B cell (primary cell): ENCODE results near the gene SERPINA4. TPM values are rescaled to one million over a fixed set of nuclear protein-coding genes. Genes with fewer than 3 reads are reported as not detected.

ENCODE experiments used
- ATAC-seq: fragments of 200-7000 bp; cut with Tn5 transposase; one replicate; pipeline ENCODE4 v1.10.0; 2021; ENCODE audit warnings: low read depth, mild to moderate bottlenecking, moderate number of reproducible peaks, moderate library complexity
- CTCF ChIA-PET: fragments of 350-600 bp; sonication (Branson Sonifier 250); formaldehyde crosslinking; loops from one replicate; lab custom pipeline; 2021; ENCODE audit warnings: antibody characterized with exemption, inconsistent platforms; lab: Charles Lee
- POLR2A ChIA-PET: fragments of 350-600 bp; sonication (Branson Sonifier 250); formaldehyde crosslinking; loops from one replicate; lab custom pipeline; 2021; ENCODE audit warnings: antibody characterized with exemption; lab: Charles Lee
- DNase-seq: peaks from one replicate; pipeline ENCODE4 v3.0.0; 2013
- H2AFZ ChIP-seq: 2 replicates; pipeline ENCODE4 v1.6.1; 2012; ENCODE audit warnings: mild to moderate bottlenecking, low read depth, low read length; ENCODE audit not compliant: insufficient read depth, poor library complexity, severe bottlenecking
- H3K27ac ChIP-seq, 2 donors: 1 replicate in 1 of 2; 2 replicates in 1 of 2; pipeline ENCODE4 v1.5.1; 2012 to 2013; ENCODE audit warnings: low read length in 2 of 2, mild to moderate bottlenecking in 2 of 2, moderate library complexity in 1 of 2
- H3K27me3 ChIP-seq, 4 experiments: fragments of 200-600 bp in 1 of 4; sonication (generic) in 1 of 4; replicated peaks in 1 of 4; 1 replicate in 2 of 4; 2 replicates in 2 of 4; pipeline versions ENCODE4 v1.6.1 to v1.7.0; 2013 to 2016; ENCODE audit warnings: low read length in 3 of 4, mild to moderate bottlenecking in 2 of 4, mixed read lengths in 1 of 4, moderate library complexity in 1 of 4; ENCODE audit not compliant: insufficient read depth in 4 of 4, control insufficient read depth in 3 of 4; ENCODE audit errors: control extremely low read depth in 1 of 4
- H3K36me3 ChIP-seq, 2 experiments: replicated peaks in 1 of 2; 1 replicate in 1 of 2; 2 replicates in 1 of 2; pipeline versions ENCODE4 v1.6.1 to v1.7.1; 2013; ENCODE audit warnings: low read length in 1 of 2; ENCODE audit not compliant: insufficient read depth in 2 of 2, control insufficient read depth in 1 of 2; ENCODE audit errors: control extremely low read depth in 1 of 2, extremely low read depth in 1 of 2
- H3K4me1 ChIP-seq, 2 donors: fragments of 200-600 bp in 1 of 2; sonication (generic) in 1 of 2; 1 replicate in 1 of 2; 2 replicates in 1 of 2; pipeline versions ENCODE4 v1.5.1 to v1.6.1; 2013 to 2017; ENCODE audit warnings: low read length in 2 of 2; ENCODE audit not compliant: control insufficient read depth in 2 of 2, insufficient read depth in 2 of 2
- H3K4me2 ChIP-seq: replicated peaks from 2 replicates; pipeline ENCODE3; 2012; ENCODE audit warnings: mild to moderate bottlenecking, low read depth, low read length; ENCODE audit not compliant: poor library complexity, severe bottlenecking
- H3K4me3 ChIP-seq, 5 experiments: fragments of 200-600 bp in 1 of 5; sonication (generic) in 1 of 5; 1 replicate in 3 of 5; 2 replicates in 2 of 5; pipeline versions ENCODE4 v1.5.1 to v1.7.0; 2011 to 2016; ENCODE audit warnings: low read length in 4 of 5, mild to moderate bottlenecking in 4 of 5, low read depth in 2 of 5, control low read depth in 1 of 5, moderate library complexity in 1 of 5; ENCODE audit not compliant: insufficient read depth in 1 of 5; ENCODE audit errors: control extremely low read depth in 1 of 5, extremely low read depth in 1 of 5
- H3K79me2 ChIP-seq: fragments of 200-600 bp; sonication (generic); one replicate; pipeline ENCODE4 v1.6.0; 2016; ENCODE audit warnings: low read length; ENCODE audit not compliant: control insufficient read depth, insufficient read depth
- H3K9ac ChIP-seq: fragments of 200-600 bp; sonication (generic); 2 replicates; pipeline ENCODE4 v1.6.1; 2017; ENCODE audit warnings: mild to moderate bottlenecking, low read length, moderate library complexity
- H3K9me3 ChIP-seq, 3 donors: one replicate each; pipeline versions ENCODE4 v1.6.1 to v1.7.1; 2013; ENCODE audit warnings: low read length in 2 of 3; ENCODE audit not compliant: control insufficient read depth in 2 of 3, insufficient read depth in 1 of 3; ENCODE audit errors: control extremely low read depth in 1 of 3
- H4K20me1 ChIP-seq: 2 replicates; pipeline ENCODE4 v1.6.0; 2012; ENCODE audit warnings: mild to moderate bottlenecking, low read length; ENCODE audit not compliant: insufficient read depth, control insufficient read depth, poor library complexity, severe bottlenecking
- H3K27ac Mint-ChIP-seq: one replicate; pipeline ENCODE4 v1.8.0; 2021; ENCODE audit warnings: mixed read lengths
- H3K27me3 Mint-ChIP-seq: one replicate; pipeline ENCODE4 v1.8.0; 2021; ENCODE audit warnings: mixed read lengths
- H3K4me1 Mint-ChIP-seq: one replicate; pipeline ENCODE4 v1.8.0; 2021; ENCODE audit warnings: mixed read lengths
- H3K4me3 Mint-ChIP-seq: one replicate; pipeline ENCODE4 v1.8.0; 2021; ENCODE audit warnings: mixed read lengths
- H3K9me3 Mint-ChIP-seq: one replicate; pipeline ENCODE4 v1.8.0; 2022; ENCODE audit warnings: mixed read lengths; ENCODE audit not compliant: insufficient read depth
- EZH2 ChIP-seq: IDR thresholded peaks from 2 replicates; pipeline ENCODE4 v1.6.1; 2012; ENCODE audit warnings: borderline replicate concordance, low read depth, mild to moderate bottlenecking, moderate library complexity, low read length; ENCODE audit not compliant: insufficient read depth, poor library complexity, severe bottlenecking
- WGBS: methylation state at CpG from one replicate; pipeline ENCODE4 v1.1.5; 2013; ENCODE audit warnings: missing lambda C conversion rate; ENCODE audit not compliant: insufficient coverage; 5-methylcytosine and 5-hydroxymethylcytosine counted together
- intact Hi-C: fragments of 100-400 bp; cut with micrococcal nuclease; formaldehyde crosslinking; loops from one replicate; pipeline ENCODE4 v1.10.0; 2022
- polyA plus RNA-seq: library from polyadenylated mRNA; depleted of rRNA; stranded (reverse); fragments of >200 nt; gene quantifications from 2 replicates; pipeline ENCODE4 v1.2.3, GENCODE V29; 2012
- total RNA-seq, 2 donors: library from RNA; stranded (reverse); fragments of 120-200 nt in 1 of 2; gene quantifications; 1 replicate in 1 of 2; 2 replicates in 1 of 2; pipeline versions ENCODE4 v1.2.3 to v1.2.4, GENCODE V29; 2013 to 2022
- TF ChIP-seq, protein P1 (sequence below): fragments of 200-600 bp; IDR thresholded peaks from one replicate; pipeline ENCODE4 v1.8.0; 2022; ENCODE audit warnings: antibody characterized with exemption, mild to moderate bottlenecking

The SERPINA4 gene
- total and polyA plus RNA-seq, 2 donors (not counting 1 experiment from before 2014, with no cell fraction given) = not detected

DNA sequence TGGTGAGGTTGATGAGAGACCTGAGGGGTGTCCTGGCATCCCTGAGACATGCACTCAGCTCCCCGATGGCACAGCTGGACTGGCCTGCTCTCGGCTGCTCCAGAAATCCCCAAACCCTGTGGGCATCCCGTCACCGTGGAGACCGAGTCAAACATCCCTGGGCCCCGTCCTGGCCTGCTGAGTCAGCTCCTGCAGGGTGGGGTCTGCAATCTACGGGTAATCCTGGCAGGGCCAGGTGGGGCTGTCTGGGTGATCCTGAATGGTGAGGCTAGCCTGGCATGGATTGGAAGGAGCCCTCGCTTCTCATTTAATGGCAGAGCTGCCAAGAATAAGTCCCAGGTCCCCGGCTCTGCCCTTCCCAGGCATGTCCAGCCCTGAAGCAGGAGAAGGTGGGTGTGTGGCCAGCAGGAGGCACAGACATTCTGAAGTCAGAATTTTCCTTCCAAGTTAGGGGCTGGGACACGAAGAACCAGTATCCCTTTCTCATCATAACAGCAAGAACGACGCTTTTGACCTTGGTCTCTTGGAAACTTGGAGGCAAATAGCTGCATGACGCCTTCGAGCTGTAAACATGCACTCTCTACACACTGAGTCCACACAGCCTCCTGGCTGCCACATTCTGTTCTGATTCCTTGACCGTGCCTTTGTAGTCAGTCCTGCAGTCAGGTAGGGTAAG lies 17.7 kb upstream of the SERPINA4 start:
- Histone ChIP-seq H3K9ac (no peak overlapping the region), H3K79me2 (no peaks in the 10 kb centered on the region), H3K4me2 (no peak overlapping the region), H3K9me3 (peaks cover 0 to 19% (median 0%) of the 10 kb centered on the region in 3 donors), H3K27ac (no peak overlapping the region), H3K4me3 (no peak overlapping the region), H4K20me1 (no peaks in the 10 kb centered on the region), H2AFZ (no peak overlapping the region), H3K4me1 (no peaks in the 10 kb centered on the region), H3K36me3 (no peaks in the 10 kb centered on the region), H3K27me3 (peaks cover 0 to under 1% (median 0%) of the 10 kb centered on the region in 4 experiments)
- POLR2A ChIA-PET = no interaction called here
- Mint-ChIP-seq H3K27ac (no peak overlapping the region), H3K27me3 (peaks cover 15% of the 10 kb centered on the region), H3K9me3 (no peaks in the 10 kb centered on the region), H3K4me3 (no peak overlapping the region), H3K4me1 (no peaks in the 10 kb centered on the region)
- no peak for DNase-seq
- no peak for ATAC-seq
- 87% methylated on average over 14 of the region's 15 CpGs for WGBS
- CTCF ChIA-PET = no interaction called here
- intact Hi-C loops = no loop called here
- no peak for TF ChIP-seq EZH2
- TF ChIP-seq, protein P1, sequence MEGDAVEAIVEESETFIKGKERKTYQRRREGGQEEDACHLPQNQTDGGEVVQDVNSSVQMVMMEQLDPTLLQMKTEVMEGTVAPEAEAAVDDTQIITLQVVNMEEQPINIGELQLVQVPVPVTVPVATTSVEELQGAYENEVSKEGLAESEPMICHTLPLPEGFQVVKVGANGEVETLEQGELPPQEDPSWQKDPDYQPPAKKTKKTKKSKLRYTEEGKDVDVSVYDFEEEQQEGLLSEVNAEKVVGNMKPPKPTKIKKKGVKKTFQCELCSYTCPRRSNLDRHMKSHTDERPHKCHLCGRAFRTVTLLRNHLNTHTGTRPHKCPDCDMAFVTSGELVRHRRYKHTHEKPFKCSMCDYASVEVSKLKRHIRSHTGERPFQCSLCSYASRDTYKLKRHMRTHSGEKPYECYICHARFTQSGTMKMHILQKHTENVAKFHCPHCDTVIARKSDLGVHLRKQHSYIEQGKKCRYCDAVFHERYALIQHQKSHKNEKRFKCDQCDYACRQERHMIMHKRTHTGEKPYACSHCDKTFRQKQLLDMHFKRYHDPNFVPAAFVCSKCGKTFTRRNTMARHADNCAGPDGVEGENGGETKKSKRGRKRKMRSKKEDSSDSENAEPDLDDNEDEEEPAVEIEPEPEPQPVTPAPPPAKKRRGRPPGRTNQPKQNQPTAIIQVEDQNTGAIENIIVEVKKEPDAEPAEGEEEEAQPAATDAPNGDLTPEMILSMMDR = no peak

DNA sequence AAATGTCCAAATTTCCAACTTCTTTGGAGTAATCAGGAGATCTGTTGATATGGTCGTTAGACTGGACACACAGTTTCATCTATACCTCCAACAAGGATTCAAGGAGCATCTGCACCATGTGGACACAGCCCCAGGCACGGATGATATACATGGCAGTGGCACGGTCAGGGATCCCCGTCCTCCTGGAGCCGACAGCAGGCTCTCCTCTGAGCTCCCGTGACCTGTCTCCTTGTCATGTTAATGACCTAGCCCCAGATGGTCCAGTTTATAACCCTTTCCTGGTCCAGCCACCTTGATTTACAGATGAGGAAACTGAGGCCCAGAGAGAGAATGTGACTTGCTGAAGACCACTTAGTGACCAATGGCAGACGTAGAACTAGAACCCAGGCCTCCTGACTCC lies 16.5 kb upstream of the SERPINA4 start:
- Histone ChIP-seq H3K4me1 (no peaks in the 10 kb centered on the region), H3K4me2 (no peak overlapping the region), H3K36me3 (no peaks in the 10 kb centered on the region), H2AFZ (no peak overlapping the region), H3K27ac (no peak overlapping the region), H3K9ac (no peak overlapping the region), H3K79me2 (no peaks in the 10 kb centered on the region), H3K9me3 (peaks cover 0 to 28% (median 0%) of the 10 kb centered on the region in 3 donors), H3K27me3 (peaks cover 0 to 11% (median 0%) of the 10 kb centered on the region in 4 experiments), H4K20me1 (no peaks in the 10 kb centered on the region), H3K4me3 (no peak overlapping the region)
- H3K27ac Mint-ChIP-seq = no peak overlapping the region
- no peaks in the 10 kb centered on the region for H3K9me3 Mint-ChIP-seq
- intact Hi-C loops = no loop called here
- no peak for ATAC-seq
- no peaks in the 10 kb centered on the region for H3K4me1 Mint-ChIP-seq
- POLR2A ChIA-PET = no interaction called here
- CTCF ChIA-PET = no interaction called here
- 62% methylated on average over 7 of the region's 7 CpGs for WGBS
- H3K27me3 Mint-ChIP-seq = peaks cover 12% of the 10 kb centered on the region
- no peak for DNase-seq
- no peak overlapping the region for H3K4me3 Mint-ChIP-seq
- no peak for TF ChIP-seq EZH2
- TF ChIP-seq, protein P1 = no peak
